CD4-positive, alpha-beta T cell treated with Interleukin-6 at 100 ng/mL for 8 hours (primary cell): Measurements from ENCODE around the gene PPP1R7.

Experiments
- DNase-seq: peaks from one replicate; pipeline ENCODE4 v3.0.0-alpha.2; 2020; ENCODE audit warnings: mixed read lengths, low spot score

PPP1R7 gene

GRCh38 chr2:241141214-241141770, 9.0 kb upstream of the PPP1R7 start:
- DNase-seq: no peak

GRCh38 chr2:241142063-241142462, 8.2 kb upstream of the PPP1R7 start:
- no peak for DNase-seq

- no peak for DNase-seq
These were observed 7.7 kb upstream of the PPP1R7 start for GRCh38 chr2:241142593-241142992.

GRCh38 chr2:241146286-241146685, 4.0 kb upstream of the PPP1R7 start:
- no peak for DNase-seq

GRCh38 chr2:241147336-241147735, 2.9 kb upstream of the PPP1R7 start:
- no peak for DNase-seq

GRCh38 chr2:241148239-241148638, 2.0 kb upstream of the PPP1R7 start:
- no peak for DNase-seq

GRCh38 chr2:241148891-241149674, 1.2 kb upstream of the PPP1R7 start, which contains the start of gene PASK:
Gene PASK (minus strand): TSS chr2:241149472. CDS start chr2:241143032, 6,440 bp downstream.
- DNase-seq: peak; percentile 94

GRCh38 chr2:241149675-241149924, 667 bp upstream of the PPP1R7 start:
- no peak for DNase-seq

GRCh38 chr2:241150660-241151530, 628 bp downstream of the PPP1R7 start:
- no peak for DNase-seq

GRCh38 chr2:241151934-241152660, 1.8 kb downstream of the PPP1R7 start:
- no peak for DNase-seq

- DNase-seq: no peak
These were observed 3.3 kb downstream of the PPP1R7 start for GRCh38 chr2:241153616-241154015.

GRCh38 chr2:241154915-241155314, 4.6 kb downstream of the PPP1R7 start:
- no peak for DNase-seq

- DNase-seq: no peak
These were observed 5.7 kb downstream of the PPP1R7 start for GRCh38 chr2:241155936-241156335.

GRCh38 chr2:241156971-241157441, 6.7 kb downstream of the PPP1R7 start:
- no peak for DNase-seq

GRCh38 chr2:241157841-241158545, 7.7 kb downstream of the PPP1R7 start:
- DNase-seq: no peak

- no peak for DNase-seq
These were observed 8.3 kb downstream of the PPP1R7 start for GRCh38 chr2:241158546-241158900.

GRCh38 chr2:241159116-241159515, 8.8 kb downstream of the PPP1R7 start:
- no peak for DNase-seq

- no peak for DNase-seq
These were observed 10.1 kb downstream of the PPP1R7 start for GRCh38 chr2:241160318-241160717.

GRCh38 chr2:241161646-241162281, 11.5 kb downstream of the PPP1R7 start:
- no peak for DNase-seq

GRCh38 chr2:241163601-241164118, 13.4 kb downstream of the PPP1R7 start:
- no peak for DNase-seq

GRCh38 chr2:241168366-241168765, 18.1 kb downstream of the PPP1R7 start:
- no peak for DNase-seq
